Suppressor macrophage treated with lipopolysaccharide for 1 hour (primary cell): ENCODE measurements around the gene SEMA4D.

Source experiments
- DNase-seq, 3 donors: peaks; one replicate each; pipeline ENCODE4 v3.0.0-alpha.2; 2020 to 2022

SEMA4D gene

DNA sequence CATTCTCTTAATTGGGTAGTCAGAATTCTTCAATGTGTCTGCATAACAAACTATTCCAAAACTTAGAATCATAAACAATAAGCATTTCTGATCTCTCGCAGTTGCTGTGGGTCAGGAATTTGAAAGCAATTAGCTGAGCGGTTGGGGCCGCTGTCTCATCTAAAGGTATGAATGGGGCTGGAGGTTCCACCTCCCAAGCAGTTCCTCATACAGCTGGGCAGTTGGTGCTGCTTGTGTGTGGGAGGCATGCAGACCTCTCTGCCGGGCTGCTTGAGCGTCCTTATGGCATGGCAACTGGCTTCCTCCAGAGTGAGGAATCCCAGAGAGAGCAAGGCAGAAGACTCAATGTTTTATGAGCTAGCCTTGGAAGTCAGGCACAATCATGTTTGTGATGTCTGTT lies 30.2 kb upstream of the SEMA4D start:
- DNase-seq, result no peak

DNA sequence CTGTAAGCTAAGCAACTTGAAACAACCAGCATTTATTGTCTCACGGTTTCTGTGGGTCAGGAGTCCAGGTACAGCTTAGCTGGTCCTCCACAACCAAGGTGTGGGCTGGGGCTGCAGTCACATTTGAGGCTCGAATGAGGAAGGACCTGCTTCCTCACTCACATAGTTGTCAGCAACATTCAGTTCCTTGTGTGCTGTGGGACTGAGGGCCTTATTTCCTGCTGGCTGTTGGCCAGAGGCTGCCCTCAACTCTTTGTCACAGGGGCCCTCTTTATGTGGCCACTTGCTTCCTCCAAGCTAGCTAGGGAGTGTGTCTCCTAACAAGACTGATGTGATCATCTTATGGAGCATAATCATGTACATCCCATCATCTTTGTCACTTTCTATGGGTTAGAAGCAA lies 29.2 kb upstream of the SEMA4D start:
- peak; percentile 80 to 89 (median 84) for DNase-seq

- DNase-seq, result peak in 1 of 3 donors; percentile 11
Observed at GRCh38 chr9:89526667-89527066, 28.8 kb upstream of the SEMA4D start.

- peak; percentile 71 to 85 (median 84) for DNase-seq
Observed at GRCh38 chr9:89525446-89526374, 27.8 kb upstream of the SEMA4D start.

DNA sequence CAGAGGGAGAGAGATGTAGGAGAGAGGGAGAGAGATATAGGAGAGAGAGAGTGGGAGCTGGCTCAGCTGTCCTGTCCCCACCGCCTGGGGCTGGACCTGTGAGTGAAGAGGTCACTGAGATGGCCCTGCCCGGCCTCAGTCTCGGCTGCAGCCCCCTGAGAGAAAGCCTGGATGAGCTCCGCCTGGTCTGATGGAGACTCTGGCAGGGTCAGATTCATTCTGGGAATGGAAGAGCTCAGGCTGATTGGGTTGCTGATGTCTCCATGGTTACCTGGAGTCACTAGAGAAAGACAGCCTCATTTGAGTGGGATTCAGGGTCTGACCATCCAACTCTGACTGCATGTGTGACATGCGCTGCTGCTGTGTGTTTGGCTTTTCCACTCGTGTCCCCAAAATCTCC lies 27.1 kb upstream of the SEMA4D start:
- no peak for DNase-seq

DNA sequence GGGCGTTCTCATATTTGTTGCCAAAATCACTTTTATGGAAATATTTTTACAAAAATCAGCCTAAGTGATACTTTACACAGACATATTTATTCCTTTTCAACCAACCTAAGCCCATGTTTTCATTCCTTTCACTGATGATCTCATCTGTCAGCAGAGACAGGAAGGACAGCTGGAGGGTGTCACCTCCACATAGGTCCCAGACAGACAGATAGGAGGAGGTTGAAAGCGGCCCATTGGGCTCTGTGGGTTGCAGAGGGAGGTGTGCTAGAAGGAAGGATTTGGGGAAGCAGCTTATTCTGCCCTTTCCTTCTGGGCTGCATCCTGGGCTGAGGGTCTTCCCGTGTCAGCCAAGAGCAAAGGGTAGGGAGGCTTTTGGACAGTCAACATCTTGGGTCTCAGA lies 26.0 kb upstream of the SEMA4D start:
- DNase-seq, result no peak

GRCh38 chr9:89522959-89523285 lies 25.0 kb upstream of the SEMA4D start:
- DNase-seq, result no peak

- DNase-seq, result peak; percentile 84 to 88 (median 87)
Observed at GRCh38 chr9:89522261-89522958, 24.5 kb upstream of the SEMA4D start.

DNA sequence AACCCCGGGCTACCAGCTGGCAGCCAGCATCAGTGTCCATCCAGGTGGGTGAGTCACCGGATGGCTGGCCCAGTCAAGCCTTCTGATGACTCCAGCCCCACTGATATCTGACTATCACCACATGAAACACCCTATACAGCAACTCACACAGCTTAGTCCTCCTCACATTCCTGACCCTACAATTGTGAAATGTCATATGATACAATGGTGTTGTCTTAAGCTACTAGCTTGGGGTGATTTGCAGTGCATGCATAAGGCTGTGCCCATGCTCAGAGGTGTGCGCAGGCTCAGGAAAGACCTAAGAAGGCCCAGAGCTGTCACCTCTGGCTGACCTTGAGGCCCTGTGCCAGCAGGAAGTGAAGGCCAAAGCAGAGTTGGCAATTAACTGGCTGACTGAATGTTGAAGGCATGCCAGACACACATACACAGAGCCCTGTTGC lies 21.5 kb upstream of the SEMA4D start:
- no peak for DNase-seq

- DNase-seq, result peak in 2 of 3 donors; percentile 31 to 33
Observed at GRCh38 chr9:89518466-89519365, 20.8 kb upstream of the SEMA4D start.

- no peak for DNase-seq
Observed at GRCh38 chr9:89515416-89515815, 17.5 kb upstream of the SEMA4D start.

GRCh38 chr9:89514956-89515355 lies 17.0 kb upstream of the SEMA4D start:
- DNase-seq, result no peak

DNA sequence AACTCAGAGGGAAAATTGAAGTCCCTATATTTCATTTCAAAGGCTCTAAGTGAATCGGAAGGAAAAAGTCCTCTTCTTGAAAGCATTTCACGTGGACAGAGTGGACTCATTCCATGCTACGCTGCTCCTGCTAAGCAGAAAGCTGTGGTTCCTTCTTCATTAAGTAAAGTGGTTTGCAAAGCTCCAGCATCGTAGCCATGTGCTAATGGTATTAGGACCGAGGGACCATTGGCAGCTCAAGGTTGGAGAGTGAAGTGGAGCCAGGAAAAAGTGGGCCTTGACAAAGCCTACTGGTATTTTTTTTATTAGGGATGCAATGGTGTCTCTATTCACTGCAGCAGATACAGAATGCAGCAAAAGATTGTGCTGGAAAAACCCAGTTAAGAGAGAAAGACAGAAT lies 16.4 kb upstream of the SEMA4D start:
- DNase-seq, result no peak

- no peak for DNase-seq
Observed at GRCh38 chr9:89513837-89514236, 15.9 kb upstream of the SEMA4D start.

DNA sequence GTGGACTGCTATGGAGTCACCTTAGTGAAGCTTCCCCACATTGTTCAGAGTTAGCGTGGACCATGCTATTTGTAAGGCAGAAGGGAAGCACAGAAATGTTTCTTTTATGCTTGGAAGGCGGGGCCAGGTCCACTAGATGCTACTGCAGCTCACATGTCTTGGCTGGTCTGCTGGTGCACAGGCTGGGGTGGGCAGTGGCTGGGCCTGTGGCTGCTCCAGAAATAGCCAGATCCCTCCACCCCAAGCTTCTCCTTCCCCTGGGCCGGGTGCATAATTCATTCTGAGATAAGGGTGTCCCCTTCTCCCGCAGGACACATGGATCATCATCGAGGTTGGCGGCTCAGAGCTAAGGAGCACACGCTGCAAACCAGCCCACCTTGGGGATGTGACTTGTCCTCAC lies 14.5 kb upstream of the SEMA4D start:
- DNase-seq, result no peak

GRCh38 chr9:89508951-89509615 lies 11.2 kb upstream of the SEMA4D start:
- DNase-seq, result peak in 2 of 3 donors; percentile 16 to 34

DNA sequence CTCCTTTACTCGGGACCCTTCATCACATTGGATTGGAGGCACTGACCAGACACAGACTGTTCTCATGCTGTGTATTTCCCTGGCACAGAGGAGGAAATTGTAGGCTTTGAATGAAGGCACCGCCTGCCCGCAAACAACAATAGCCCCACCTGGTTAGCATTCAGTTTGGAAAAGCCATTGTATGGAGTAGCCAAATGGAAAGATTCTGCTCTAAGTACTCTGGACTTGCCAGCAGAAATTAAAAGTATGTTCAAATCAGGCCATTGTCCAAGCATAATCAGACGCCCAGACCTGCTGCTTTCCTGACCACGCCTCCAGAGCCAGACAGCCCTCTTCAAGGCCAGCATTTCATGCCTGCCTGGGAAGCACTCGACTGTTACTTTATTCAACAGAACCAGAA lies 8.0 kb upstream of the SEMA4D start:
- no peak for DNase-seq

DNA sequence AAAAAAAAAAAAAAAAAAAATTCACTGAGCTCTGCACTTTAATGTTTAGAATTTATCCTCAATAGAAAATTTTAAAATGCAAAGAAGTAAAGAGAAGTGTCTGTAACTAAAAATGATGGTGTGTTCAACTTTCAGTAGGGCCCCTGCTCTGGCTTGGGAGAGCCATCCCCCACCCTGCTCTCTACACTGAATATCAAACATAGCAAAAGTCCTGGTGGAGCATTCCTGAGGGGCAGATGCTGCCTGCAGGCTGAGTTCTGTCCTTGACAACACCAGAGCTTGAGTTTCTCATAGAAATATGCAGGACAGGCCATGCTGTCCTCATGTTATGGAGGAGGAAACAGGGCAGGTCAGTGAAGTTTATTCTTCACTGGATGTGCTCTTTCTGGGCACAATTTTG lies 7.1 kb upstream of the SEMA4D start:
- DNase-seq, result no peak

GRCh38 chr9:89502671-89503070 lies 4.8 kb upstream of the SEMA4D start:
- no peak for DNase-seq

- no peak for DNase-seq
Observed at GRCh38 chr9:89502038-89502601, 4.2 kb upstream of the SEMA4D start.

GRCh38 chr9:89501311-89501898 lies 3.5 kb upstream of the SEMA4D start:
- DNase-seq, result no peak

DNA sequence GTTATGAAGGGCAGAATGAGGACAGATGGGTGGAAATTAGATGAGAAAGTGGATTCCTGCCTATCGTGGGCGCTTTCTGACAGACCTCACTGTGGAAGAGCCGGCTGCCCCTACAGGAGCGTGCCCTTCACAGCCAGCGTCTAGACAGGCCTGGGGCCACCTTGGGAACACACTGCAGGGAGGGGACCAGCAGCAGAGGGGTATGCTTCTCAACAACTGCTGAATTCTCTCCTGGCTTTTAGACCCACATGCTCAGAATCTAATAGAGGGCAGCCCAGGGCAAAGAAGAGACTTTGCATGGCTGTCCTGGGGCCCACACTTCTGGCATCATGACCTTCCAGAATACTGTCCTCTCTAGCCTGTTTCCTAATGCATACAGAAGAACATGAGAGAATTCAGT lies 2.1 kb upstream of the SEMA4D start:
- no peak for DNase-seq
